Trophoblast cell (in vitro differentiated cells and primary cell): ENCODE results near the gene METTL9.
"Not testable (repeated sequence)": the region's sequence is repeated elsewhere in the genome, so short reads cannot be mapped to it uniquely, and the experiment has no call there.

Source experiments
- DNase-seq, 2 donors: peaks; one replicate each; pipeline ENCODE4 v3.0.0-alpha.2; 2016
- H2AFZ ChIP-seq: 2 replicates; pipeline ENCODE4 v1.6.1; 2013; ENCODE audit warnings: low read length, moderate library complexity, mild to moderate bottlenecking; ENCODE audit not compliant: insufficient read depth, poor library complexity
- H2AK5ac ChIP-seq: 2 replicates; pipeline ENCODE4 v1.6.1; 2013; ENCODE audit warnings: mild to moderate bottlenecking, low read length
- H2BK120ac ChIP-seq: 2 replicates; pipeline ENCODE4 v1.6.1; 2013; ENCODE audit warnings: low read length, mild to moderate bottlenecking, moderate library complexity; ENCODE audit not compliant: insufficient read depth, poor library complexity
- H2BK12ac ChIP-seq: 2 replicates; pipeline ENCODE4 v1.6.1; 2013; ENCODE audit warnings: mild to moderate bottlenecking, low read length, moderate library complexity
- H2BK5ac ChIP-seq: 2 replicates; pipeline ENCODE4 v1.6.1; 2013; ENCODE audit warnings: low read length, low read depth, moderate library complexity, mild to moderate bottlenecking; ENCODE audit not compliant: poor library complexity
- H3K14ac ChIP-seq: 2 replicates; pipeline ENCODE4 v1.6.1; 2013; ENCODE audit warnings: mild to moderate bottlenecking, low read length
- H3K18ac ChIP-seq: 2 replicates; pipeline ENCODE4 v1.6.1; 2013; ENCODE audit warnings: mild to moderate bottlenecking, low read length
- H3K23ac ChIP-seq: 2 replicates; pipeline ENCODE4 v1.6.1; 2013; ENCODE audit warnings: low read length
- H3K27ac ChIP-seq: 2 replicates; pipeline ENCODE4 v1.5.1; 2013; ENCODE audit warnings: low read depth, mild to moderate bottlenecking, inconsistent platforms, low read length, moderate library complexity
- H3K27me3 ChIP-seq: 2 replicates; pipeline ENCODE4 v1.6.1; 2013; ENCODE audit warnings: inconsistent platforms, mild to moderate bottlenecking, low read length, moderate library complexity; ENCODE audit not compliant: insufficient read depth
- H3K36me3 ChIP-seq, 2 experiments: 1 replicate in 1 of 2; 2 replicates in 1 of 2; pipeline ENCODE4 v1.6.1; 2013; ENCODE audit warnings: low read length in 2 of 2, mild to moderate bottlenecking in 2 of 2, moderate library complexity in 1 of 2; ENCODE audit not compliant: insufficient read depth in 2 of 2, control insufficient read depth in 1 of 2
- H3K4ac ChIP-seq: 2 replicates; pipeline ENCODE4 v1.6.1; 2013; ENCODE audit warnings: low read depth, mild to moderate bottlenecking, low read length, moderate library complexity
- H3K4me1 ChIP-seq, 2 experiments: 1 replicate in 1 of 2; 2 replicates in 1 of 2; pipeline ENCODE4 v1.6.1; 2013; ENCODE audit warnings: low read length in 2 of 2, mild to moderate bottlenecking in 2 of 2, moderate library complexity in 1 of 2; ENCODE audit not compliant: insufficient read depth in 2 of 2, control insufficient read depth in 1 of 2
- H3K4me2 ChIP-seq: 2 replicates; pipeline ENCODE4 v1.6.1; 2013; ENCODE audit warnings: inconsistent platforms, mild to moderate bottlenecking, low read length, moderate library complexity
- H3K4me3 ChIP-seq: 2 replicates; pipeline ENCODE4 v1.5.1; 2013; ENCODE audit warnings: mild to moderate bottlenecking, low read depth, low read length, inconsistent platforms
- H3K79me1 ChIP-seq: one replicate; pipeline ENCODE4 v1.6.1; 2013; ENCODE audit warnings: low read length
- H3K79me2 ChIP-seq: 2 replicates; pipeline ENCODE4 v1.6.1; 2013; ENCODE audit warnings: low read length, mild to moderate bottlenecking; ENCODE audit not compliant: control insufficient read depth, insufficient read depth, poor library complexity
- H3K9ac ChIP-seq: 2 replicates; pipeline ENCODE4 v1.6.1; 2013; ENCODE audit warnings: mild to moderate bottlenecking, low read length
- H3K9me3 ChIP-seq: 2 replicates; pipeline ENCODE4 v1.6.1; 2013; ENCODE audit warnings: low read depth, mild to moderate bottlenecking, control low read depth, inconsistent platforms, low read length; ENCODE audit not compliant: insufficient read depth
- H4K12ac ChIP-seq: 2 replicates; pipeline ENCODE4 v1.6.1; 2013; ENCODE audit warnings: low read depth, mild to moderate bottlenecking, low read length, moderate library complexity
- H4K8ac ChIP-seq: 2 replicates; pipeline ENCODE4 v1.6.1; 2013; ENCODE audit warnings: low read depth, mild to moderate bottlenecking, low read length, moderate library complexity
- H4K91ac ChIP-seq: one replicate; pipeline ENCODE4 v1.6.1; 2013; ENCODE audit warnings: low read depth, mild to moderate bottlenecking, low read length, moderate library complexity
- WGBS: extraction: QIAGEN DNeasy Blood & Tissue Kit; methylation state at CpG from one replicate; pipeline ENCODE4 v1.1.7; 2013; ENCODE audit warnings: missing lambda C conversion rate; ENCODE audit not compliant: insufficient read length, insufficient coverage; ENCODE audit errors: extremely low coverage; 5-methylcytosine and 5-hydroxymethylcytosine counted together

The METTL9 gene

GRCh38 chr16:21574372-21574771 lies 25.0 kb upstream of the METTL9 start:
- no peak overlapping the region for H4K91ac ChIP-seq
- no peaks in the 10 kb centered on the region for H3K79me1 ChIP-seq
- H2AK5ac ChIP-seq, result no peak overlapping the region
- no peak overlapping the region for H3K23ac ChIP-seq
- DNase-seq, result no peak
- no peaks in the 10 kb centered on the region for H3K9me3 ChIP-seq
- no peak overlapping the region for H3K14ac ChIP-seq
- no peak overlapping the region for H3K4me3 ChIP-seq
- no peak overlapping the region for H2BK5ac ChIP-seq
- no peak overlapping the region for H2BK12ac ChIP-seq
- H3K79me2 ChIP-seq, result no peaks in the 10 kb centered on the region
- H3K4ac ChIP-seq, result no peak overlapping the region
- no peak overlapping the region for H3K27ac ChIP-seq
- H3K9ac ChIP-seq, result no peak overlapping the region
- H4K8ac ChIP-seq, result no peak overlapping the region
- no peaks in the 10 kb centered on the region for H3K27me3 ChIP-seq
- no peaks in the 10 kb centered on the region for H3K4me1 ChIP-seq
- no peak overlapping the region for H2BK120ac ChIP-seq
- no peak overlapping the region for H3K18ac ChIP-seq
- H2AFZ ChIP-seq, result no peak overlapping the region
- no peak overlapping the region for H4K12ac ChIP-seq
- H3K4me2 ChIP-seq, result no peak overlapping the region
- no peaks in the 10 kb centered on the region for H3K36me3 ChIP-seq
- no CpG with 5 or more reads among the region's 4 CpGs for WGBS

- not testable (repeated sequence) for H3K4ac ChIP-seq, H2BK12ac ChIP-seq, H2AK5ac ChIP-seq, H4K8ac ChIP-seq, H3K79me1 ChIP-seq, H3K4me3 ChIP-seq, DNase-seq, H2BK5ac ChIP-seq, H3K79me2 ChIP-seq, H3K18ac ChIP-seq, H3K9me3 ChIP-seq, H3K4me2 ChIP-seq, H3K27ac ChIP-seq, H2AFZ ChIP-seq, H3K27me3 ChIP-seq, H3K36me3 ChIP-seq, H3K9ac ChIP-seq, H4K91ac ChIP-seq, H4K12ac ChIP-seq, H3K4me1 ChIP-seq, H3K23ac ChIP-seq, H2BK120ac ChIP-seq, H3K14ac ChIP-seq
- no CpG with 5 or more reads among the region's 2 CpGs for WGBS
These were observed 23.1 kb upstream of the METTL9 start for GRCh38 chr16:21576323-21576722.

GRCh38 chr16:21577487-21577886 lies 21.9 kb upstream of the METTL9 start:
- H3K4me3 ChIP-seq, H3K9ac ChIP-seq, H3K23ac ChIP-seq, H2BK120ac ChIP-seq, H4K8ac ChIP-seq, DNase-seq, H3K27me3 ChIP-seq, H3K36me3 ChIP-seq, H3K27ac ChIP-seq, H2BK5ac ChIP-seq, H2AFZ ChIP-seq, H4K12ac ChIP-seq, H4K91ac ChIP-seq, H2AK5ac ChIP-seq, H3K4me2 ChIP-seq, H3K18ac ChIP-seq, H3K4me1 ChIP-seq, H3K79me2 ChIP-seq, H3K14ac ChIP-seq, H3K4ac ChIP-seq, H3K79me1 ChIP-seq, H3K9me3 ChIP-seq, H2BK12ac ChIP-seq: not testable (repeated sequence)
- WGBS, result no CpG with 5 or more reads among the region's 2 CpGs

- H3K9me3 ChIP-seq, H4K12ac ChIP-seq, H2BK5ac ChIP-seq, H3K14ac ChIP-seq, H2BK120ac ChIP-seq, H3K18ac ChIP-seq, H4K8ac ChIP-seq, H3K9ac ChIP-seq, DNase-seq, H3K4me2 ChIP-seq, H3K27me3 ChIP-seq, H2BK12ac ChIP-seq, H3K79me1 ChIP-seq, H3K4me3 ChIP-seq, H2AK5ac ChIP-seq, H2AFZ ChIP-seq, H3K23ac ChIP-seq, H4K91ac ChIP-seq, H3K4me1 ChIP-seq, H3K79me2 ChIP-seq, H3K27ac ChIP-seq, H3K36me3 ChIP-seq, H3K4ac ChIP-seq: not testable (repeated sequence)
- WGBS, result no CpG with 5 or more reads among the region's 5 CpGs
These were observed 21.1 kb upstream of the METTL9 start for GRCh38 chr16:21578311-21578710.
